ENCODE measurements around the gene PTCH2. TPM values are rescaled to one million over a fixed set of nuclear protein-coding genes. Genes with fewer than 3 reads are reported as not detected.
"Not testable (repeated sequence)": the region's sequence is repeated elsewhere in the genome, so short reads cannot be mapped to it uniquely, and the experiment has no call there.

Gene PTCH2
- total RNA-seq, 1 donor from 2014 or later: 1.0 TPM

DNA sequence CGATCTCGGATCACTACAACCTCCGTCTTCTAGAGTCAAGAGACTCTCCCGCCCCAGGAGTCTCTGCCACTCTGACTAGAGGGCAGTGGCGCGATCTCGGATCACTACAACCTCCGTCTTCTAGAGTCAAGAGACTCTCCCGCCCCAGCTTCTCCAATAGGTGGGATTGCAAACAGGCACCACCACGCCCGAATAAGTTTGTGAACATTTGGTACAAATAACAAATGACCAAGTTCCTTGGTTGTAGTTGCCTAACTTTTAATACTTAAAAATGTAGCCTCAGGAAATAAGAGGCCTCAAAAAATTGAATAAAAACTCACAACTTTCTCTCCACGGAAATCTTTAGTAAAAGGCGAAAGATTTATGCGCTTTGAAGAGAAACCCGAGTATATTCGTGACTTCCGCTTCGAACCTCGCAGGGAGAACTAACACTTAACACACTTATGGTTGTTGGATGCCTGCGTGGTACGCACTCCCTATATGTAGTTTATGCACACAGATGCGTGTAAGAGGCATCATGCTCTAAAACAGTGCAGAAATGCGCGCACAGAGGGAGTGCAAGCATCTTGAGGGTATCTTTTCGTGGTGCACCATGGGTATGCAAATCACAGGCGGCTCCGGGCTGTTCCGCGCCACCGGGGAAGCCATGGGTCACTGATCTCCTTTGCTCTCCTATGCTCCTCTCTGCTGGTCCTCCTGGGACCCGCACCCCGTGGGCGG is 23.3 kb downstream of the PTCH2 start:
- H3K9me3 Mint-ChIP-seq: no peaks in the 10 kb centered on the region
- H3K27ac Mint-ChIP-seq: peak overlapping the region; percentile 99
- H3K4me3 Mint-ChIP-seq: peak overlapping the region; percentile 92
- peak; percentile 94 for DNase-seq
- peaks cover 40% of the 10 kb centered on the region for H3K4me1 Mint-ChIP-seq
- intact Hi-C loops (cut with micrococcal nuclease): loop anchor here (1.0 kb wide), 5 partner anchors 12 to 98 kb away; partner anchors contain the start of gene DYNLT4
- H3K36me3 Mint-ChIP-seq (ENCODE audit: low read depth): peaks cover 23% of the 10 kb centered on the region
- no peaks in the 10 kb centered on the region for H3K27me3 Mint-ChIP-seq

DNA sequence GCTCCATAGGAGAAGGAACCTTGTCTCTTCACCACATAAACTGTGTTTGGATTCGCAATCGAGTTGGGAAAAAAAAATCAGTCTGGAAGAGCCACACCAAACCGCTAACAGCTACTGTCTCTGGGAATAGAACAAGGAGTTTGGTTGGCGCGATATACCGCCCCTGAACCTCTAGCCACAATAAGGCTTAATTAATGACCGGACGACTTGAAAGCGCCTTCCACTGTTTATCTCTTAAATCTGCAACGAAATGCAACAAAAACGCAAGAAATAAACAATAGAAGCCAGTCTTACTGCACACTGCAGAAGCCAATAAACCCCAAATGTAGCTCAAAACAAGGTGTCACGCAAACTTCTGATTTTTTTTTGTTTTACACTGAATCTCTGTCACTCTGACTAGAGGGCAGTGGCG is 23.9 kb downstream of the PTCH2 start:
- H3K27me3 Mint-ChIP-seq: no peaks in the 10 kb centered on the region
- DNase-seq: no peak

GRCh38 chr1:44817771-44818495 is 25.1 kb downstream of the PTCH2 start:
- peak; percentile 56 for DNase-seq
- Mint-ChIP-seq H3K4me1 (peaks cover 48% of the 10 kb centered on the region), H3K9me3 (no peaks in the 10 kb centered on the region), H3K4me3 (peak overlapping the region; percentile 65), H3K36me3 (ENCODE audit: low read depth) (peaks cover 32% of the 10 kb centered on the region), H3K27me3 (no peaks in the 10 kb centered on the region), H3K27ac (peak overlapping the region; percentile 64)
- intact Hi-C loops (cut with micrococcal nuclease): no loop called here

More for the DNA sequence above, 23.9 kb downstream of the PTCH2 start:
- Mint-ChIP-seq H3K36me3 (ENCODE audit: low read depth) (peaks cover 24% of the 10 kb centered on the region), H3K4me3 (peak overlapping the region; percentile 92), H3K4me1 (peaks cover 41% of the 10 kb centered on the region), H3K27ac (peak overlapping the region; percentile 99), H3K9me3 (no peaks in the 10 kb centered on the region)
- intact Hi-C loops (cut with micrococcal nuclease): loop anchor here (1.0 kb wide), 5 partner anchors 12 to 98 kb away; partner anchors contain the start of gene DYNLT4

DNA sequence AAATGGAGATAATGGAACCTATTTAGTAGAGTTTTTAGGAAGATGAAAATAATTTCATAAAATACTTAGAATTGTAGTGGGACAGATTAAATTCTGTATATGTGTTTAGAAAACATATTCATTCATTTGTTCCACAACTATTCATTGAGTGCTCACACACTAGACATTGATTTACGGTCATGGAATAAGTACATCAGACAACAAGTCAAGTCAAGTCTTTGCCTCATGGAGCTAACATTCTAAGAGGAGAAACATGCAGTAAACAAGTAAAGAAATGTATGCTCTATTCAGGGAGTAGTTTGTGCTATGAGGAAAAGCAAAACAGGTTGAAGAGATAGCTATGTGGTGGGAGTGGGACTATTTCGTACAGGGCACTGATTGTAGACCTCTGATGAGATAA is 25.7 kb downstream of the PTCH2 start:
- Mint-ChIP-seq H3K4me1 (peaks cover 50% of the 10 kb centered on the region), H3K9me3 (no peaks in the 10 kb centered on the region), H3K36me3 (ENCODE audit: low read depth) (peaks cover 36% of the 10 kb centered on the region), H3K4me3 (peak overlapping the region; percentile 42), H3K27me3 (no peaks in the 10 kb centered on the region), H3K27ac (peak overlapping the region; percentile 46)
- intact Hi-C loops (cut with micrococcal nuclease): no loop called here
- no peak for DNase-seq

DNA sequence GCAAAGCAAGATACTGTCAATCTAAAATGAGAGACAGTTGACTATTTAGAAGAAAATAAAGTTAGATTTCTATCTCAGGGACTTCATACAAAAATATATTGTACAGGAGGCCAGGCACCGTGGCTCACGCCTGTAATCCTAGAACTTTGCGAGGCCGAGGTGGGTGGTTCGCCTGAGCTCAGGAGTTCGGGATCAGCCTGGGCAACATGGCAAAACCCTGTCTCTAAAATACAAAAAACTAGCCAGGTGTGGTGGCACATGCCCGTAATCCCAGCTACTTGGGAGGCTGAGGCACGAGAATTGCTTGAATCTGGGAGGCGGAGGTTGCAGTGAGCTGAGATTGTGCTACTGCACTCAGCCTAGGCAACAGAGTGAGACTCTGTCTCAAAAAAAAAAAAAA is 27.1 kb downstream of the PTCH2 start:
- not testable (repeated sequence) for H3K4me3 Mint-ChIP-seq

GRCh38 chr1:44812822-44813543 is 30.1 kb downstream of the PTCH2 start:
- DNase-seq: peak; percentile 61
- peak overlapping the region; percentile 85 for H3K4me3 Mint-ChIP-seq
- H3K27me3 Mint-ChIP-seq: peaks cover 2% of the 10 kb centered on the region
- H3K36me3 Mint-ChIP-seq (ENCODE audit: low read depth): peaks cover 62% of the 10 kb centered on the region
- peak overlapping the region; percentile 58 for H3K27ac Mint-ChIP-seq
- intact Hi-C loops (cut with micrococcal nuclease): loop anchor here (5.0 kb wide), 2 partner anchors 36 to 874 kb away; partner anchors contain the start of genes GPBP1L1, RPS8 and TMEM69
- H3K4me1 Mint-ChIP-seq: peaks cover 67% of the 10 kb centered on the region
- H3K9me3 Mint-ChIP-seq: no peaks in the 10 kb centered on the region

More for the DNA sequence above, 27.1 kb downstream of the PTCH2 start:
- H3K27me3 Mint-ChIP-seq; H3K9me3 Mint-ChIP-seq; intact Hi-C loops (cut with micrococcal nuclease): not testable (repeated sequence)
- Mint-ChIP-seq H3K27ac (peak overlapping the region; percentile 96), H3K36me3 (ENCODE audit: low read depth) (peaks cover 49% of the 10 kb centered on the region), H3K4me1 (peaks cover 58% of the 10 kb centered on the region)
- peak; percentile 36 for DNase-seq

DNA sequence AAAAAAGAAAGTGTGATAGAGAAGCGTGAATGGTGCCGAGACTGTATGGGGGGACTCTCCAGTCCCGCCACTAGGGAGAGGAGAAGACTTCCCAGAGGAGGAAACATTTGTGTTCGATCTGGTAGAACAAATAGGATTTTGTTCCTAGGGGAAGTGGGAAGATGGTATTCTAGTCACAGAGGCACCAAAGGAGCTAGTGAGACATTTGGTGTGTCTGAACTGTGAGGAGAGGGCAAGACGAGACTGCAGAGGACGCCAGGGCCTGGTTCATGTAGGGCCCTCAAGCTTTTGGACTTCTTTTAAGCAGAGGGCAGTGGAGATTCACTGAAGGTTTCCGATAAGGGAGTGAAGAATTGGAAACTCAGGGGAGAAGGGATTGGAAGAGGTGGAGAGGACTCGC is 31.8 kb downstream of the PTCH2 start:
- intact Hi-C loops (cut with micrococcal nuclease): loop anchor here (5.0 kb wide), 2 partner anchors 34 to 876 kb away; partner anchors contain the start of genes GPBP1L1, RPS8 and TMEM69
- peak overlapping the region; percentile 99 for H3K27ac Mint-ChIP-seq
- DNase-seq: peak; percentile 59
- peaks cover 70% of the 10 kb centered on the region for H3K36me3 Mint-ChIP-seq (ENCODE audit: low read depth)
- peaks cover 69% of the 10 kb centered on the region for H3K4me1 Mint-ChIP-seq
- peaks cover 2% of the 10 kb centered on the region for H3K27me3 Mint-ChIP-seq
- no peaks in the 10 kb centered on the region for H3K9me3 Mint-ChIP-seq
- peak overlapping the region; percentile 81 for H3K4me3 Mint-ChIP-seq

DNA sequence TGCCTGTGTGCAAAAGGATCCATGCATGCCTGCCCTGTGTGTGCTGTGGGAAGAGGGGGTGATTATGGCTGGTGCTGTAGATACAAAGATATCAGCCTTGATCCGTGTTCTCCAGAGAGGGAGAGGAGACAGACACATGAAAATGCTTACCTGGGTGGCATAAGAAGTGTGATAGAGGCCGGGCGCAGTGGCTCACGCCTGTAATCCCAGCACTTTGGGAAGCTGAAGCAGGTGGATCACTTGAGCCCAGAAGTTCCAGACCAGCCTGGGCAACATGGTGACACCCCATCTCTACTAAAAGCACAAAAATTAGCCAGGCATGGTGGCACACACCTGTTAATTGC is 32.3 kb downstream of the PTCH2 start:
- Mint-ChIP-seq H3K36me3 (ENCODE audit: low read depth) (peaks cover 69% of the 10 kb centered on the region), H3K4me1 (peaks cover 70% of the 10 kb centered on the region), H3K27ac (peak overlapping the region; percentile 99), H3K4me3 (peak overlapping the region; percentile 81)
- intact Hi-C loops (cut with micrococcal nuclease): loop anchor here (5.0 kb wide), 2 partner anchors 33 to 877 kb away; partner anchors contain the start of genes GPBP1L1, RPS8 and TMEM69
- not testable (repeated sequence) for DNase-seq, H3K27me3 Mint-ChIP-seq, H3K9me3 Mint-ChIP-seq

GRCh38 chr1:44810101-44810761 is 32.8 kb downstream of the PTCH2 start:
- peak; percentile 75 for DNase-seq
- peak overlapping the region; percentile 99 for H3K27ac Mint-ChIP-seq
- H3K4me3 Mint-ChIP-seq: peak overlapping the region; percentile 81
- intact Hi-C loops (cut with micrococcal nuclease): loop anchor here (5.0 kb wide), 2 partner anchors 33 to 877 kb away; partner anchors contain the start of genes GPBP1L1, RPS8 and TMEM69
- peaks cover 2% of the 10 kb centered on the region for H3K27me3 Mint-ChIP-seq
- H3K36me3 Mint-ChIP-seq (ENCODE audit: low read depth): peaks cover 68% of the 10 kb centered on the region
- H3K9me3 Mint-ChIP-seq: no peaks in the 10 kb centered on the region
- H3K4me1 Mint-ChIP-seq: peaks cover 74% of the 10 kb centered on the region

GRCh38 chr1:44808938-44809917 is 33.8 kb downstream of the PTCH2 start:
- peak overlapping the region; percentile 81 for H3K4me3 Mint-ChIP-seq
- no peaks in the 10 kb centered on the region for H3K9me3 Mint-ChIP-seq
- peaks cover 72% of the 10 kb centered on the region for H3K36me3 Mint-ChIP-seq (ENCODE audit: low read depth)
- H3K4me1 Mint-ChIP-seq: peaks cover 77% of the 10 kb centered on the region
- peak; percentile 96 for DNase-seq
- H3K27me3 Mint-ChIP-seq: peaks cover 2% of the 10 kb centered on the region
- peak overlapping the region; percentile 99 for H3K27ac Mint-ChIP-seq
- intact Hi-C loops (cut with micrococcal nuclease): loop anchor here (1.0 to 10.0 kb wide), 5 partner anchors 8 to 993 kb away; partner anchors contain the start of genes MAST2, NASP and TESK2

GRCh38 chr1:44808063-44808937 is 34.8 kb downstream of the PTCH2 start, which contains the start of gene BTBD19:
Gene BTBD19 (plus strand): TSS chr1:44808523. CDS start chr1:44808821, 298 bp downstream.
- Mint-ChIP-seq H3K9me3 (no peaks in the 10 kb centered on the region), H3K4me1 (peaks cover 75% of the 10 kb centered on the region), H3K27ac (peak within 1 kb of the TSS; percentile 99), H3K27me3 (peaks cover 2% of the 10 kb centered on the region), H3K36me3 (ENCODE audit: low read depth) (peaks cover 74% of the 10 kb centered on the region), H3K4me3 (peak within 1 kb of the TSS; percentile 81)
- intact Hi-C loops (cut with micrococcal nuclease): loop anchor here (5.0 to 10.0 kb wide), 3 partner anchors 687 to 994 kb away; partner anchors contain the start of genes MAST2, NASP and TESK2
- DNase-seq: peak; percentile 75

All from activated CD4-positive, alpha-beta T cell treated with anti-CD3 and anti-CD28 coated beads, Interleukin-2, amount 10 ng/mL, durations not matched to agents 24 days and 14 days (primary cell).